Fibroblast of skin of left biceps (primary cell): ENCODE measurements around the gene DOCK4.
"Not testable (repeated sequence)": the region's sequence is repeated elsewhere in the genome, so short reads cannot be mapped to it uniquely, and the experiment has no call there.

Experiments
- DNase-seq, 2 experiments: peaks; one replicate each; pipeline ENCODE4 v3.0.0-alpha.2; 2013; ENCODE audit warnings: low read depth in 2 of 2

DOCK4 gene

GRCh38 chr7:112136271-112137008 is 69.8 kb downstream of the DOCK4 start:
- no peak for DNase-seq

DNA sequence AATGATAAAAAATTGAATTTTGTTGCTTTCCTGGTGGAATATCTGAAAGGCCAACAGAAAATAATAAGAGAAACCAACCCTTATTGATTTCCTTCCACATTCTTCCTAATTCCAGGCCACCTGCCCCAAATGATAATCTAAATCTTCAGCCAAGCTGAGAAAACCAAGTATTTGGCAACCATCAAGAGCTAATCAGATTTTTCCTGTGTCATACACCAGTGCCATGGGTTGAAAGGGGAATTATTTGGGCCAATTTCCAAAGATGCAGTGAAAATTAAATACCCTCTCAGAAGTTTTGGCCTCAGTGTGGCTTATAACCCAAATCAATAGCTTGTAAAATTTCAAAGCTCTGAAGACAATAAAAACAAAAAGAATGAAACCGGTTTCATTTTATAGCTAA is 70.4 kb downstream of the DOCK4 start:
- DNase-seq: no peak

- DNase-seq: no peak
Observed at GRCh38 chr7:112134039-112134438, 72.2 kb downstream of the DOCK4 start.

DNA sequence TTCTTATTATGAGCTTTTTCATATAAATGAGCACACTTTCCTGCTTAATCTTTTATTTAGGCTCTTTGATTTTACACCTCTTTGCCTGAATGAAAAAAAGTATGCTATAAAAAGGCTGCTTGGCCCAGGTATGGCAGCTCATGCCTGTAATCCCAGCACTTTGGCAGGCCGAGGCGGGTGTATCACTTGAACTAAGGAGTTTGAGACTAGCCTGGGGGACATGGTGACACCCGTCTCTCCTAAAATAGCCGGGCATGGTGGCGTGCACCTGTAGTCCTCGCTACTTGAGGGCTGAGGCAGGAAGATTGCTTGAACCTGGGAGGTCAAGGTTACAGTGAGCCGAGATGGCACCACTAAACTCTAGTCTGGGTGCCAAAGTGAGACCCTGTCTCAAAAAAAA is 72.9 kb downstream of the DOCK4 start:
- no peak for DNase-seq

DNA sequence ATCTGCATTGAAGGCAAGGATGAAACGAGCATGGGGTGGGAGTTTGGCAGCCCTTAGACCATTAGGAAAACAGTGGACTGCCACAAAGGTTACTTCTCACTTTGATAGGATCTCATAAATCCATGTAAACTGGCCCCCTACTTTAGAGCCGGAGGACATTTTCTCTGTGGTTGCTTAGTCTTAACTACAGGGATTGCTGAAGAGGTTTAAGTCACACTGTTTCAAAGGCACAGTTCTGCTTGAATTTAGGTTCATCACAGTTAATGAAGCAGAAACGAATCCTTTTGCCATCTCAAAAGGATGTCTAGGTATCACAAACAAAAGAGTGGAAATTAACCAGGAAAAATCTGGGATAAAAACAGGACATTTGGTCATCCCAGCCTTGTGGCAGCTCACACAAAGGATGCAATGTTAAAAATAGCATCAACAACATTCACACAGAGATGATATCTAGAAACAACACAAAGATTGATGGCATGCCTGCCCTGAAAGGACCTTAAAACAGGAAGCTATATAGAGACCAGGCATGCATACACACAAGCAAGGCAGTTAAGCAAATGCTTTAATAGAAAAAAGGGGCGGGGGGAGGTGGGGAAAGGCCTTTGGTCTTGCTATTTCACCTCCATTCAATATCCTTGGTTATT is 74.0 kb downstream of the DOCK4 start:
- no peak for DNase-seq

DNA sequence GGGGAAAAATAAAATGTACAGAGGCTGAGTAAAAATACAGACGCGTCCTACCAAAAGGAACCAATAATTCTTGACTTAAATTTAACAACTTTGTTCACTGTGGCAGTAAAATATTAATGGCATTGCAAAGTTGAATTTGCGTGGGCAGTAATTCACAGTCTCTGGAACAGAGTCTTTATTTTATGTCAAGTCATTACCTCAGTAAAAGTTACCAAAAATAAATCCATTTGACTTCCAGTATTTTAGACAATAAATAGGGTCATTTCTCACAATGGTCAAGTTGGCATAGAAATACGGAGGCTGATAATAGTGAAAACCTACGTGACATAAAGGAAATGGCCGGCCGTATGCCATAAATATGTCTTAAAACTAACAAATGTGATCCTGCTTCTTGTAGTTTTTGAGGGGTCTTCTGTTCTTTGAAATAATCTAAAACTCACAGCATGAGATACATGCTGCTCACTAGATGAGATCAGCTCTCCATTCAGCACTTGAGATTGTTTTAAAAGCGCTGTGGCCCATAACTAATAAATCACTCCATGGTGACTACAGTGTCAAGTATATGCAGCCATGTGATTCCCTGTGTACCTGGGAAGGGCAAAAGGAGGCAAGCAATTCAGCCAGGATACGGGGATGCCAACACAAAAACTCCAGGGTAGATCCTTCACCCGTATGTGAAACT is 75.3 kb downstream of the DOCK4 start:
- no peak for DNase-seq

DNA sequence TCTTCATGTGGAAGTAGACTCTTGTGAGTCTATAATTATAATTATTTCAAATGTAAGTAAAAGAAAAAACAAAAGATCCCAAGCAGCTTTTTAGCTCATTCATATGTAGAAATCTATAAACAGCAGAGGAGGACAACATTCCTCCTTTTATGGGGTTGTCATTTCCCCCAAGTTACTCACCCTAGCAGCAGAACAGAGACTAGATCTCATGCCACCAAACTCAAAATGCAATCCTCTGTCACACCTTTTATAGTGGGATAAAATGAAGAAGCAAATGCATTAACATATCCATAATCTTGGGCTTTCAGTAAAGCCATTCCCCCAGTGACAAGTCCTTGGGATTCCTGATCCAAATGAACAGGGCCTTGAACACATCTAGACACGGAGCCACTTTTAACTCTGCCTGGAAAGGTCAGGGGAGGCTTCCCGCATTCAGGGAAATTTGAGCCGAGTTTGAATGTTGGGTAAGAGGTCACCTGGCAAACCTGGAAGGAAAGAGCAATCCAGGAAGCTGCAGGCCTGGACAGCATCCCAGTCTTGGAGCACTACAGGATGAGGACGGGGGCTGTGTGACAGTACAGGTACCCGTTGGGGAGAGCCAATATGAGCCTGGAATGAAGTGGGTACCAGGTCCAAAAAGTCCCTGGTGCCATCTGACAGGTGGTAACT is 76.4 kb downstream of the DOCK4 start:
- DNase-seq: no peak

DNA sequence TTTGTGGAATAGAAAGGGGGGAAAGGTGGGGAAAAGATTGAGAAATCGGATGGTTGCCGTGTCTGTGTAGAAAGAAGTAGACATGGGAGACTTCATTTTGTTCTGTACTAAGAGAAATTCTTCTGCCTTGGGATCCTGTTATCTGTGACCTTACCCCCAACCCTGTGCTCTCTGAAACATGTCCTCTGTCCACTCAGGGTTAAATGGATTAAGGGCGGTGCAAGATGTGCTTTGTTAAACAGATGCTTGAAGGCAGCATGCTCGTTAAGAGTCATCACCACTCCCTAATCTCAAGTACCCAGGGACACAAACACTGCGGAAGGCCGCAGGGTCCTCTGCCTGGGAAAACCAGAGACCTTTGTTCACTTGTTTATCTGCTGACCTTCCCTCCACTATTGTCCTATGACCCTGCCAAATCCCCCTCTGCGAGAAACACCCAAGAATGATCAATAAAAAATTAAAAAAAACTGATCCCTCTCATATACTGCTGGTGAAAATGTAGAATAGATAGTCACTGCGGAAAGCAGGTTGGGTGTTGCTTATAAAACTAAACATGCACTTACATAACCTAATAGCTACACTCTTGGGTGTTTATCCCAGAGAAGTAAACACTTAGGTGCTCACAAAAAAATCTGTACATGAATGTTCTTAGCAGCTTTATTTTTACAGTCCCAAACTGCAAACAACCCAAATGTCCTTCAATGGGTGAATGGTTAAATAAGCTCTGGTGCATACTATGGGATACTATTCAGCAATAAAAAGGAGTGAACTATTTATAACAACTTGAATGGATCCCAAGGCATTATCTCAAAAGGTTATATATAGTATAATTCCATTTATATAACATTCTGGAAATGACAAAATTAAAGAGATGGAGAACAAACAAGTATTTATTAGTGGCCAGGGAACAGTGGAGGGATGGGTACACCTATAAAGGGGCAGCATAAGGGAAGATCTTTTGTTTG is 77.5 kb downstream of the DOCK4 start:
- not testable (repeated sequence) for DNase-seq

- DNase-seq: not testable (repeated sequence)
Observed at GRCh38 chr7:112128041-112128440, 78.2 kb downstream of the DOCK4 start.

GRCh38 chr7:112125250-112125649 is 80.9 kb downstream of the DOCK4 start:
- DNase-seq: no peak

DNA sequence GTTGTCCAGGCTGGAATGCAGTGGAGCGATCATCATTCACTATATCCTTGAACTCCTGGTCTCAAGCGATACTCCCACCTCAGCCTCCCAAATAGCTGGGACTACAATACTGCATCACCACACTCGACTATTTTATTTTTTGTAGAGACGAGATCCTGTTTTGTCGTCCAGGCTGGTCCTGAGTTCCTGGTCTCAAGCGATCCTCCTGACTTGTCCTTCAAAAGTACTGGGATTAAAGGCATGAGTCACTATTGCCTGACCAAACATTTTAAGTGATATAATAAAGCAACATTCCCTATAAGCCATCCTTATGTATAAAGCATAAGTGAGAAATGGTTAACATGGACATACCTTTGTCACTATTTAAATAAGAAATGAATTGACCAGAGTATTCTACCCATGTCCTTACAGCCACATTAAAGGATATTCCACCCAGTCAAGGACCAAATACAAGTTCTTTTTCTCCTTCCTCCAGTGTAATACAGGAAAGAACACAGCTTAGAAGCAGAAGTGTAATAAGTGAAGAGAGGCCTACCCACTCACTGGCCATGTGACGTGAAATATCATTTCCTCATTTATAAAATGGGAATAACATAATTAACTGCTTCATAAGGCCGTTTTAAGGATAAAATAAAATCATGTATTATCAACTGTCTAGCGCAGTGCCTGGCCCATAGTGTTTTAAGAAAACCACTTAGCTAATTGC is 82.0 kb downstream of the DOCK4 start:
- no peak for DNase-seq

DNA sequence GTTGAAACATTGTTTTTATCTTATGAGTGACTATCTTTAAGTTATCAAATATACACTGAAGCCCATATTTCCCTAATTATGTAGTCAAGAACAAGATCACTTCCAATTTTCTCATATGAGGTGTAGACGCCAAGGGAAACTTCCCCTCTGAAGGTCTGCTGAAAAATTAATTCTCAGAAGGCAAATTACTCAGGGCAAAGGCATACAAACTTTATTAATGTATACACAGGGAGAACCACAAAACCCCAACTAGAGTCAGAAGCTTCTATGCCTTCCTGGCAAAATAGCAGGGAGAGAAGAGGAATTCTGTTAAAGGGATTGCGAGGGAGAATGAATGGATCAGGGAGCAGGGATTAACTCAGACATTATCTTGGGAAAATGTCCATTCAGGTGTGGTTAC is 83.4 kb downstream of the DOCK4 start:
- DNase-seq: no peak

DNA sequence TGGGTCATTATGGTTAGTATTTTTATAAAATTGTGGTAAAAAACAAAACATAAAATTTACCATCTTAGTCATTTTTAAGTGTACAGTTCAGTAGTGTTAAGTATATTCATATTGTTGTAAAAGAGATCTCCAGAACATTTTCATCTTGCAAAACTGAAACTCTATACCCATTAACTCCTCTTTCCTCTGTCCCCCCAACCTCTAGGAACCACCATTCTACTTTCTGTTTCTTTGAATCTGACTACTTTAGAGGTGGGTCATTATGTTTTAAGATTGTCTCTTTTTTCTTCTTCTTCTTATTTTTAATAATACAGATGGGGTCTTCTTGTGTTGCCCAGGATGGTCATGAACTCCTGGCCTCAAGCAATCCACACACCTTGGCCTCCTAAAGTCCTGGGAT is 84.1 kb downstream of the DOCK4 start:
- DNase-seq: no peak

DNA sequence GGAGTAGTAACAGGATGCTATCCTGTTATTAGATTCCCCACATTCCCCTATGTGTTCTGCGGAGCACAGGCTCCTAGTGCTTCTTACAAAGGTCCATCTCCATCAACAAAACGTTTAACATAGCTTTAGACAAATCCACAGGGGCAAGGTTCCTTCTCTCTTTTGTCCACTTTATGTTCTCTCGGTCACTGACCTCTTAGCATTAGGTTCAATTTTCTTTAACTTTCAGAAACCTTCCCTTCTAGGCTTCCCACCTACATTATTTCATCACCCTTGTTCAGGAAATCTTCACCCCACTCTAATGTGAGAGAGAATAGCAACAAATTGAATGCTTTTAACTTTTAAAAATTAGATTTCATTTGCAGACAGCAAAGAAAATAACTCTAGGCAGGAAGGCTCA is 84.9 kb downstream of the DOCK4 start:
- no peak for DNase-seq

GRCh38 chr7:112120696-112121217 is 85.4 kb downstream of the DOCK4 start:
- no peak for DNase-seq

DNA sequence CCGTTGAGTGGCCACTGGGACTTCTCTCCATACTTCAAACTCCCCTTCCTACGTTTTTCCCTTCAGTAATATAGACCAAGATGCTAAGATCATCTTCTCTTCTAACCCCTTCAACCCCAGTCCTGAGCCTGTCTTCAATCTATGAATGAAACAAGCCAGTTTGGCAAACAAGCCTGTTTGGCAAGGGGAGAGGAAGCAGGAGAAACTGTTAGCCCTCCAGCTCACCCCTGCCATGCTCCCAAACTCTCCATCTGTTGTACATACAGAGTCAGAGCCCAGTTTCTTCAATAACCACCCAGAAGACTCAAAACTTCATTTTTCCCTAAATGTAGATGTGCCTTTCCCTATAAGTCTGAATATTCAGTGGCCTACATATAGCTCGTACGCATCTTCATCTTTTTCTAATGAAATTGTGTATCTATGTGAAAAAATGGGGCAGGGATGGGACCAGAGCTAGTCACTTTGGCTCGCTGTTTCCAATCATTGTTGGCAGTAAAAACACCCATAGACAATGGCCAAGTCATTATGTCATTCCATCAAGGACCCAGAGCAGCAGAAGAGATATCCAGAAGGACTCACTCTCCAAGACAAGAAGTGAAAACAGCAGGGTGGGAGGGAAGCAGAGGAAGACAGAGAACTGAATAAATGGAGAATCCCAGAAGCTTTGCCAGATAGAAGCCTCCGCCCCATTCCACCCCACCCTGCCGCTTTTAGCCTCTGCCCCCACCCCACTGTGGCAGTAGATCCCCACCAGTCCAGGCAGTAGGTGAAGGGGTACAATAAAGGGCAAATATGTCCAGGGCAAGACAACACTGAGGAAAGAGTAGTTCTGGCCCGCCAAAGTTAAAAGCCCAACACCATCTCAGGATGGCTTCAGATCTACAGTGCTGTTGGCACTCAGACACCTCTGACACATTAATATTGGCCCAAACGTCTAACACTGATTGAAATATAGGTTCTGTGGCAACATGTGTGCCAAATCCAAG is 87.3 kb downstream of the DOCK4 start:
- DNase-seq: no peak

- no peak for DNase-seq
Observed at GRCh38 chr7:112116894-112117293, 89.3 kb downstream of the DOCK4 start.

DNA sequence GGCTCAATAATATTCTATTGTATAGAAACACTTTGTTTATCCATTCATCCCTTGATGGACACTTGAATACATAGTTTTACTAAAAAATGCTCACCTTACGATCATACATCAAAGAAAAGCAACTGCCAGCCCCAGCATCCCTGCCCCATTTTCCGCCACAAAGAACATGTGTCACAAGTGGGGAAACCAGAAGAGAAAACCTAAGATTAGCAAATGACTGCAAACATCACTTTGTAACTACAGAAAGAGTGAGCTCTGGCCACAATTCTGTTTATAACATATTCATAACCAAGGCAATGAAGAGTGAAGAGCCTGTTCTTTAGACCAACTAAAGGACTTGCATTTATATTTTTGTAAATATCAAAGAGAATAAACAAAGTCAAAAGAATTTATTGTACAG is 89.8 kb downstream of the DOCK4 start:
- DNase-seq: no peak

DNA sequence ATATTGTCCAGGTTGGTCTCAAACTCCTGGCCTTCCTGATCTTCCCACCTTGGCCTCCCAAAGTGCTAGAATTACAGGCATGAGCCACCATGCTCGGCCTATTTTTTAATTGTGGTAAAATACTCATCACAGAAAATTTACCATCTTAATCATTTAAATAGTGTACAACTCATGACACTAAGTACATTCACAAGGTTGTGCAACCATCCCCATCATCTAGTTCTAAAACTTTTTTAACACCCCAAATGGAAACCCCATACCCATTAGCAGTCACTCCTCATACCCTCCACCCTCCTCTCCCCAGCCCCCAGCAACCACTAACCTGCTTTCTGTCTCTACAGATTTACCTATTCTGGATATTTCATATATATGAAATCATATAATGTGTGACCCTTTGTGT is 90.3 kb downstream of the DOCK4 start:
- no peak for DNase-seq
